T47D (cell line): ENCODE measurements around the gene LRRK1.
"Not testable (repeated sequence)": the region's sequence is repeated elsewhere in the genome, so short reads cannot be mapped to it uniquely, and the experiment has no call there.

Source experiments
- DNase-seq, 2 experiments: peaks; one replicate each; pipeline versions ENCODE4 v3.0.0 to v3.0.0-alpha.2; 2011 to 2012; ENCODE audit warnings: low read depth in 1 of 2, low spot score in 1 of 2
- JUND ChIP-seq: IDR thresholded peaks from 2 replicates; pipeline ENCODE4 v1.6.1; 2012; ENCODE audit warnings: low read depth
- in situ Hi-C: cut with HindIII; loops from 2 replicates; pipeline ENCODE4 v1.10.0; 2016; ENCODE audit warnings: low sequenced_read_pairs, low pct_unique_long_range_greater_than_20kb

The LRRK1 gene

DNA sequence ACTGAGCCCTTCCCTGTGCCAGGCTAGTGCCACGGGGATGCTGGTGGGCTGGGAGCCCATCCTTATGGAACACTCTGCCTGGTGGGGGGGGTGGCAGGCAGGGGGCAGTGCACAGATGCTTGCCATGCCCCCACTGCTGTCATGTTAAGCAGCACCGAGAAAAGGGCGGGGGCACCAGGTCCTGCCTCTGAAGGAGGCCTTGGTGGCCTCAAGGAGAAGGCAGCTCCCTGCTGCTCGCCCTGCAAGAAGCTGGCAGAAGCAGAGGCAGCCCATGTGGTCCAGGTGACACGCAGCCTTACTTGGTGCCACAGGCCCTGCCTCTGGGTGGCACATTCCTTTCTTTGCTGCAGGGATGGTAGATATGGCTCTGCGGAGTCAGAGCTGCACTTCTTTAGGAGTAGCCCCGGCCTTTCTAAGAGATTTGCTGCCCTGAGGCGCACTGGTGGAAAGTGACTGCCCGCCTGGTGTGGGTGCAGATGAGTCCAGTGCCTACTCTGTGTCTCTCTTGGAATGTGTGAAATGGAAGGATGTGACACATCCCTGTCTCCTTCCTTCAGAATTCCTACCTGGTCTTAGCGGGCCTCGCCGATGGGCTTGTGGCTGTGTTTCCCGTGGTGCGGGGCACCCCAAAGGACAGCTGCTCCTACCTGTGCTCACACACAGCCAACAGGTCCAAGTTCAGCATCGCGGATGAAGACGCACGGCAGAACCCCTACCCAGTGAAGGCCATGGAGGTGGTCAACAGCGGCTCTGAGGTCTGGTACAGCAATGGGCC, 145.8 kb downstream of the LRRK1 start:
- no peak for TF ChIP-seq JUND
- DNase-seq = no peak
- in situ Hi-C loops = no loop called here

- no peak for DNase-seq
- no peak for TF ChIP-seq JUND
- in situ Hi-C loops = no loop called here
These were observed 146.5 kb downstream of the LRRK1 start for GRCh38 chr15:101065570-101066221.

DNA sequence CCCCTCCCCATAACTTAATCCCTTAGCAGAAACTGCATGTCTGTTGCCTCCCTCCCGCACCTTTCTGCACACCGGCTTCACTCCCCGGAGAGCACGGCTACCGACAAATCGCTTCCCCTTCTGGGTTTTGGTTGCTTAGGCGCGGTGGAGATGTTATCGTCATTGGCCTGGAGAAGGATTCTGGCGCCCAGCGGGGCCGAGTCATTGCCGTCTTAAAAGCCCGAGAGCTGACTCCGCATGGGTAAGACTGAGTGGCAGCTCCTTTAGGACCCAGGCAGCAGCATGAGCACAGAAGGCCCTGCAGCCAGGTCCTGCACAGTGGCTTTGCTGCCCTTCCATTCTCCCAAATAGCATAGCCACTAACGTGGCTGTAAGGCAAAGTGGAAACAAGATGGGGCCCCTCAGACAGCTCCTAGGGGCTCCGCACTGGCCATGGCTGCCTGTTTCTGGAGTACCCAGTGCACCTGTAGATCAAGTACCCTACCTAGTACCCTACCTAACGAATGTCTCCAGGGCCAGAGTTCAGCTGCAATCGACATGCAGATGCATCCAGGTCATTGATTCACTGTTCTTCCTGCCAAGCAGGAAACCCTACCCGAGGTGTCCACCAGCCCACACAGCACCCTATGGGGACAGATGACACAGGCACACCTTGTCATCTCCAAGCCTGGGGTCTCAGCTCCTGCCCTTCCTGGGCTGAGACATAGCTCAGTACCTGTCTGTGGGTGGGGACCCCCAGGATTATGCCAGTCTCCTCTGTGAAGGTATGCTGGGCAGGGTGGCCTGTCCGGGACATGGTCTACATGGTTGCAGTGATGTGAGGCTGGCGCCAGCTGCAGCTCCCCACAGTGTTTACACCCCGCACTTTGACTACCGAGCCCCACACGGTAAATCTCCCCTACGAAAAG, 147.6 kb downstream of the LRRK1 start:
- no peak for TF ChIP-seq JUND
- in situ Hi-C loops = no loop called here
- no peak for DNase-seq

- no peak for TF ChIP-seq JUND
- no peak for DNase-seq
- in situ Hi-C loops = no loop called here
These were observed 148.7 kb downstream of the LRRK1 start for GRCh38 chr15:101067660-101068522.

DNA sequence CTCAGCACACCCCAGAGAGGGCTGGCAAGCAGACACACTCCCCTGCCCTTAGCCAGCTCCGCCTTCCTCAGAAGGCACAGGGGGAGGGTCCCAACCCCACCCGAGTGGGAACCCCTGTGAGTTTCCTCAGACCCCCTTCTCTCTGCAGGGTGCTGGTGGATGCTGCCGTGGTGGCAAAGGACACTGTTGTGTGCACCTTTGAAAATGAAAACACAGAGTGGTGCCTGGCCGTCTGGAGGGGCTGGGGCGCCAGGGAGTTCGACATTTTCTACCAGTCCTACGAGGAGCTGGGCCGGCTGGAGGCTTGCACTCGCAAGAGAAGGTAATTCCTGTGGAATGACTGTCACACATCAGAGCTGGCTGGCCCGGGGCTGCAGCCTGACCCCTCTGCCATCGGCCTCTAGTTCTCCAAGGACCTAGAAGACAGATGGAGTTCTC, 149.4 kb downstream of the LRRK1 start:
- DNase-seq = no peak
- TF ChIP-seq JUND = no peak
- in situ Hi-C loops = no loop called here

DNA sequence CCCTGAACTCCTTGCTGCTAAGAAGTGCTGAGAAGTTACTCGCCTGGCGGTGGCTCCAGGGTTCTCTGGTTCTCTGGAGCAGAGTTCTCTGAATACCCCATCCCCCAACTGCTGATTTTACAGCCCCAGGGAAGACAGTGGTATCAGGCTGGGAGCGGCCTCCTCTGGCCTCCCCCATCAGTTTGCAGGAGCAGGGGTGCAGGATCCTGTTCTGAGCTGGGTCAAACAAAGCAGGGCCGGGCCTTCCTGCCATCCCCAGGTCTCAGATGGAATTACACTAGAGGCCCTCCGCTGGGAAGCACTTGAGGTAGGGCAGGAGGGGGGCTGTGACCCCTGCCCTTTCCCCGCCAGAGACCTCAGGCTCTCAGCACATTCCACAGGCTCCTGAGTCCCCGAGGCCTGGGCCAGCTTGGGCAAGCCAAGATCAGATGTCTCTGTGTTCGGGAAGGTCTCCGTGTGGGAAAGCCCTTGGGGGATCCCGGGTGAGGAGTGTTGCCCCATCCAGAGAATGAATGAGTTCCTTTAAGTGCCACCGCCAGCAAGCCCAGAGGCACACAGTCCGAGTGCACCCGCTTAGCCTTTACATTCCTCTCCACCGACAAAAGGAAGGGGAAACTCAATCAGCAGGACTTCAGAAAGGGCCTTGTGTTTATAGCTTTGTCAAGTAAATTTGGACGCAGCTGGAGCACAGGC, 149.9 kb downstream of the LRRK1 start:
- in situ Hi-C loops = no loop called here
- no peak for TF ChIP-seq JUND
- peak in 1 of 2 experiments; percentile 67 for DNase-seq

DNA sequence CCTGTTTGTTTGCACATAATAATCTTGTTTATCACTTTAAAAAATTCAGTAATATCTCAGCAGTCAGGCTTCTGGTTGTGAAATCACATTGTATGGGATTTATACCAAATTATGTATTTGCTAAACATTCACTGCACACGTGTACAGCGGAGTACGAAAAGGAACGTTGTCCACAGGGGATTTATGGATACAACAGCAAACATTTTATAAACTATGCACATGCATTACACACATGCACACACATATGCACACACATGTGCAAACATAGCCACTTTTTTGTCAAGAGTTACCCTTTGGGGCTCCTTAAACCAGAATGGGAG, 150.5 kb downstream of the LRRK1 start:
- in situ Hi-C loops = no loop called here
- no peak for DNase-seq
- TF ChIP-seq JUND = no peak

GRCh38 chr15:101070024-101070423, 150.9 kb downstream of the LRRK1 start:
- TF ChIP-seq JUND = no peak
- DNase-seq = no peak
- in situ Hi-C loops = no loop called here

DNA sequence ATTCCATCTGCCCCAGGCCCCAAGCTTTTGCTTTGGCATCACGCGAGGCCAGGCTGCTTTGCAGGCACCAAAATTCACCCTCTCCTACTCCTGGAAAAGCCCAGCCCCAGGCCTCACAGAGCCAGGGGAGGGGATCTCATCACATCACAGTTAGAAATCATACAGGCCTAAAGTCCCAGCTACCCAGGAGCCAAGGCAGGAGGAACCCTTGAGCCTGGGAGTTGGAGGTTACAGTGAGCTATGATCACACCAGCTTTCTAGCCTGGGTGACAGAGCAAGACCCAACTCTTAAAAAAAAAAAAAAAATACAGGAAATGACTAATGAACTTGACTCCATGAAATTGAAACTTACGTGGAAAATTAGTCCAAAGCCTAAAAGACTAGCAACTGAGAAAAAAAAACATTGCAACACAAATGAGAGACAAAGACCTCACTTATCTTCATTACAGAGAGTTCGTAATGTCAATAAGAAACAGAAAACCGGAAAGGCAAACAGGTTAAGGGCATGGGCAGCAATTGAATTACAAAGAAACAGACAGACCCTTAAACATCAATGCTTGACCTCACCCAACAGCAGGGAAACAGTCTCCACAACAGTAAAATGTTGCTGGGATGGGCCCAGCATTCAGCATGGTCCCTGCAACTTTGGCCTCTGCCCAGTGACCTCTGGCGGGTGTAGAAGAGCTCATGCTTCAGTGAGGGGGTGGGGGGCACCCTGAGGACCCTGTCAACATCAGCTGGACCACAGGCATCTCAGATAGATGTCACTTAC, 151.5 kb downstream of the LRRK1 start:
- in situ Hi-C loops = no loop called here
- DNase-seq = no peak
- TF ChIP-seq JUND = no peak

DNA sequence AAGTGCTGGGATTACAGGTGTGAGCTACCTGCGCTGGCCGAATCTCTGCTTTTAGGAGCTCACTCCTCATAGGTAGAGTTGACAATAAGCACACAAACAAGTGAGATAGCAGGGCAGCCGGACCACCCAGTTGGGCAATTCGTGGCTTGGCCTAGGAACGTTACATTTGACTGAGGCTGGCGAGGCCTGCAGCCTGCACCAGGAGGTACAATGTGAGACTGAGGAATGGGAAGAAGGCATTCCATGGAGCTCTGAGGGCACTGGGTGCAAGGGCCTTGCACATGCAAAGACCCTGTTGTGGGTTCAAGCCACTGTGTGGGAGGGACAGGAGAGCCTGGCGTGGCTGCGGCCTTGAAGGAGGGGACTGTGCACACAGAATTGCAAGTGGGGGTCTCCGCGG, 152.5 kb downstream of the LRRK1 start:
- no peak for TF ChIP-seq JUND
- in situ Hi-C loops = no loop called here
- DNase-seq = no peak

GRCh38 chr15:101072235-101072634, 153.1 kb downstream of the LRRK1 start:
- DNase-seq, in situ Hi-C loops: not testable (repeated sequence)

DNA sequence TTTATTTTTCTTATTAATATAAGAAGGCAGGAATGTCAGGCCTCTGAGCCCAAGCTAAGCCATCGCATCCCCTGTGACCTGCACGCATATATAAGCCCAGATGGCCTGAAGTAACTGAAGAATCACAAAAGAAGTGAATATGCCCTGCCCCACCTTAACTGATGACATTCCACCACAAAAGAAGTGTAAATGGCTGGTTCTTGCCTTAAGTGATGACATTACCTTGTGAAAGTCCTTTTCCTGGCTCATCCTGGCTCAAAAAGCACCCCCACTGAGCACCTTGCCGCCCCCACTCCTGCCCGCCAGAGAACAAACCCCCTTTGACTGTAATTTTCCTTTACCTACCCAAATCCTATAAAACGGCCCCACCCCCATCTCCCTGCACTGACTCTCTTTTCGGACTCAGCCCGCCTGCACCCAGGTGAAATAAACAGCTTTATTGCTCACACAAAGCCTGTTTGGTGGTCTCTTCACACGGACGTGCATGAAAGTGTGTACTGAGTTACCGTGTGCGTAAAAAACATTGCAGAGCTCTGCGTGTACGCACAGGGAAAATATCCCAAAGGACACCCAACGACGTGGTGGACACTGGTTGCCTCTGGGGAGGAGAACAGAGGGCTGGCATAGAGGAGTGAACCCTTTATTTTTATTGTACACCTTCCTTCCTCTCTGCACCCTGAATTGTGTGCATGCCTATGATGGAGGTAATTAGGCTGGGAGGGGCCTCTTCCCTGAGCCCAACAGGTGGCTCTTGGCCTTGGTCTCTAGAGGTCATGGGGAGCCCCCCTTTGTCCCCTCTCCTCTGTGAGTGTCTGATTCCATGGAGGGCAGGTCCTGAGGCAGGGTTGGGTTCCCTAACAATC, 158.9 kb downstream of the LRRK1 start:
- in situ Hi-C loops, DNase-seq: not testable (repeated sequence)
